Karpas-422 (cell line): ENCODE data around the gene RAB35. TPM values are rescaled to one million over a fixed set of nuclear protein-coding genes. Genes with fewer than 3 reads are reported as not detected.
A peak's percentile ranks its signal among the peaks of the same experiment; 100 is the strongest.

Source experiments
- DNase-seq: peaks from one replicate; pipeline ENCODE4 v3.0.0-alpha.2; 2015
- H2AFZ ChIP-seq: fragments of 200-600 bp; sonication (generic); 2 replicates; pipeline ENCODE4 v1.6.1; 2014; ENCODE audit warnings: antibody characterized with exemption, low read length, mixed read lengths
- H3K27ac ChIP-seq: fragments of 200-600 bp; sonication (generic); 2 replicates; pipeline ENCODE4 v1.5.1; 2014; ENCODE audit warnings: mild to moderate bottlenecking, low read length, moderate library complexity
- H3K27me3 ChIP-seq: fragments of 200-600 bp; sonication (generic); 2 replicates; pipeline ENCODE4 v1.6.1; 2014; ENCODE audit warnings: low read length, mixed read lengths
- H3K36me3 ChIP-seq: fragments of 200-600 bp; sonication (generic); 2 replicates; pipeline ENCODE4 v1.6.1; 2014; ENCODE audit warnings: low read length, mixed read lengths; ENCODE audit not compliant: insufficient read depth
- H3K4me1 ChIP-seq: fragments of 200-600 bp; sonication (generic); 2 replicates; pipeline ENCODE4 v1.6.1; 2014; ENCODE audit warnings: mild to moderate bottlenecking, low read length, mixed read lengths
- H3K4me2 ChIP-seq: fragments of 200-600 bp; sonication (generic); 2 replicates; pipeline ENCODE4 v1.6.1; 2014; ENCODE audit warnings: low read length, low read depth, mild to moderate bottlenecking; ENCODE audit not compliant: poor library complexity, severe bottlenecking
- H3K4me3 ChIP-seq: fragments of 200-600 bp; sonication (generic); 2 replicates; pipeline ENCODE4 v1.5.1; 2014; ENCODE audit warnings: mild to moderate bottlenecking, antibody characterized with exemption, low read length, mixed read lengths
- H3K79me2 ChIP-seq: fragments of 200-600 bp; sonication (generic); 2 replicates; pipeline ENCODE4 v1.6.1; 2014; ENCODE audit warnings: mild to moderate bottlenecking, low read length, mixed read lengths
- H3K9ac ChIP-seq: fragments of 200-600 bp; sonication (generic); 2 replicates; pipeline ENCODE4 v1.6.0; 2014; ENCODE audit warnings: low read length
- H3K9me2 ChIP-seq: fragments of 200-600 bp; sonication (generic), shearing (Covaris generic); replicated peaks from 2 replicates; pipeline ENCODE4 v1.6.0; 2014; ENCODE audit warnings: mild to moderate bottlenecking, low read length, moderate library complexity; ENCODE audit not compliant: insufficient read depth
- H3K9me3 ChIP-seq: fragments of 300-700, 200-600 bp; sonication (generic); 2 replicates; pipeline ENCODE4 v1.6.1; 2014; ENCODE audit warnings: low read length, mixed read lengths
- H4K20me1 ChIP-seq: fragments of 200-600 bp; sonication (generic); 2 replicates; pipeline ENCODE4 v1.6.1; 2014; ENCODE audit warnings: mild to moderate bottlenecking, antibody characterized with exemption, low read length, low read depth; ENCODE audit not compliant: insufficient read depth
- total RNA-seq: library from RNA; depleted of rRNA; stranded (reverse); fragments of >200 nt; shearing (Covaris generic); gene quantifications from 2 replicates; pipeline ENCODE4 v1.2.3, GENCODE V29; 2014; ENCODE audit warnings: low replicate concordance

The RAB35 gene
- total RNA-seq, 1 experiment from 2014 or later: 18.9 TPM

GRCh38 chr12:120118321-120119061 lies 1.9 kb upstream of the RAB35 start:
- peak; percentile 59 for DNase-seq
- Histone ChIP-seq H3K9me2 (no peaks in the 10 kb centered on the region), H3K4me1 (peaks cover 68% of the 10 kb centered on the region), H3K4me3 (peak overlapping the region; percentile 90), H3K9me3 (no peaks in the 10 kb centered on the region), H3K27me3 (no peaks in the 10 kb centered on the region), H3K27ac (peak overlapping the region; percentile 89), H4K20me1 (peaks cover 19% of the 10 kb centered on the region; the same call in 1 of the 2 replicates), H2AFZ (no peak overlapping the region), H3K79me2 (peaks cover 46% of the 10 kb centered on the region), H3K36me3 (peaks cover 14% of the 10 kb centered on the region; the same call in 1 of the 2 replicates), H3K9ac (peak overlapping the region; percentile 90), H3K4me2 (peak overlapping the region; percentile 83)

GRCh38 chr12:120117961-120118320 lies 1.4 kb upstream of the RAB35 start:
- H3K27me3 ChIP-seq: no peaks in the 10 kb centered on the region
- no peak overlapping the region for H2AFZ ChIP-seq
- H3K9ac ChIP-seq: peak overlapping the region; percentile 90
- H3K9me2 ChIP-seq: no peaks in the 10 kb centered on the region
- peaks cover 52% of the 10 kb centered on the region for H3K79me2 ChIP-seq
- H3K36me3 ChIP-seq: peaks cover 14% of the 10 kb centered on the region; the same call in 1 of the 2 replicates
- peak overlapping the region; percentile 83 for H3K4me2 ChIP-seq
- peak overlapping the region; percentile 89 for H3K27ac ChIP-seq
- no peaks in the 10 kb centered on the region for H3K9me3 ChIP-seq
- peaks cover 63% of the 10 kb centered on the region for H3K4me1 ChIP-seq
- no peak for DNase-seq
- H3K4me3 ChIP-seq: peak overlapping the region; percentile 90
- H4K20me1 ChIP-seq: peaks cover 19% of the 10 kb centered on the region; the same call in 1 of the 2 replicates

- H3K4me3 ChIP-seq: peak overlapping the region; percentile 90
- peak overlapping the region; percentile 73; the same call in 1 of the 2 replicates for H2AFZ ChIP-seq
- DNase-seq: peak; percentile 97
- H3K9ac ChIP-seq: peak overlapping the region; percentile 90
- peak overlapping the region; percentile 83 for H3K4me2 ChIP-seq
- H3K27me3 ChIP-seq: no peaks in the 10 kb centered on the region
- no peaks in the 10 kb centered on the region for H3K9me3 ChIP-seq
- no peaks in the 10 kb centered on the region for H3K9me2 ChIP-seq
- H4K20me1 ChIP-seq: peaks cover 19% of the 10 kb centered on the region; the same call in 1 of the 2 replicates
- H3K79me2 ChIP-seq: peaks cover 60% of the 10 kb centered on the region
- H3K36me3 ChIP-seq: peaks cover 14% of the 10 kb centered on the region; the same call in 1 of the 2 replicates
- H3K27ac ChIP-seq: peak overlapping the region; percentile 89
- H3K4me1 ChIP-seq: peaks cover 60% of the 10 kb centered on the region
Observed at GRCh38 chr12:120116792-120117651, 469 bp upstream of the RAB35 start.

GRCh38 chr12:120115692-120116440 lies 687 bp downstream of the RAB35 start:
- Histone ChIP-seq H3K27me3 (no peaks in the 10 kb centered on the region), H3K4me2 (peak overlapping the region; percentile 94), H3K79me2 (peaks cover 72% of the 10 kb centered on the region), H3K4me3 (peak overlapping the region; percentile 90), H4K20me1 (peaks cover 19% of the 10 kb centered on the region; the same call in 1 of the 2 replicates), H3K27ac (peak overlapping the region; percentile 22), H2AFZ (no peak overlapping the region), H3K9me3 (no peaks in the 10 kb centered on the region), H3K4me1 (peaks cover 60% of the 10 kb centered on the region), H3K9ac (peak overlapping the region; percentile 92), H3K36me3 (peaks cover 14% of the 10 kb centered on the region; the same call in 1 of the 2 replicates), H3K9me2 (no peaks in the 10 kb centered on the region)
- peak; percentile 86 for DNase-seq

- Histone ChIP-seq H3K9me2 (no peaks in the 10 kb centered on the region), H4K20me1 (peaks cover 19% of the 10 kb centered on the region; the same call in 1 of the 2 replicates), H3K4me3 (peak overlapping the region; percentile 90), H3K9ac (peak overlapping the region; percentile 92), H3K27me3 (no peaks in the 10 kb centered on the region), H3K9me3 (no peaks in the 10 kb centered on the region), H3K4me2 (peak overlapping the region; percentile 94), H3K27ac (peak overlapping the region; percentile 22; the same call in 1 of the 2 replicates), H3K4me1 (peaks cover 62% of the 10 kb centered on the region), H3K79me2 (peaks cover 80% of the 10 kb centered on the region), H3K36me3 (peaks cover 14% of the 10 kb centered on the region; the same call in 1 of the 2 replicates), H2AFZ (no peak overlapping the region)
- DNase-seq: no peak
Observed at GRCh38 chr12:120115066-120115465, 1.5 kb downstream of the RAB35 start.

GRCh38 chr12:120110550-120111501 lies 5.7 kb downstream of the RAB35 start:
- Histone ChIP-seq H3K27me3 (no peaks in the 10 kb centered on the region), H3K4me3 (peak overlapping the region; percentile 58; the same call in 1 of the 2 replicates), H3K9me3 (no peaks in the 10 kb centered on the region), H3K79me2 (peaks cover 97% of the 10 kb centered on the region), H3K27ac (peak overlapping the region; percentile 91), H3K9me2 (no peaks in the 10 kb centered on the region), H2AFZ (no peak overlapping the region), H3K36me3 (peaks cover 30% of the 10 kb centered on the region; the same call in 1 of the 2 replicates), H3K4me1 (peaks cover 42% of the 10 kb centered on the region), H3K9ac (peak overlapping the region; percentile 78), H4K20me1 (peaks cover 34% of the 10 kb centered on the region; the same call in 1 of the 2 replicates), H3K4me2 (peak overlapping the region; percentile 75)
- peak; percentile 88 for DNase-seq
